Endodermal cell (in vitro differentiated cells): ENCODE results near the gene TCEANC2. TPM values are rescaled to one million over a fixed set of nuclear protein-coding genes. Genes with fewer than 3 reads are reported as not detected.
A peak's percentile ranks its signal among the peaks of the same experiment; 100 is the strongest.

Experiments
- DNase-seq: peaks from one replicate; pipeline ENCODE4 v3.0.0-alpha.2; 2017
- H3K27ac ChIP-seq: 2 replicates; pipeline ENCODE4 v1.5.1; 2013; ENCODE audit warnings: mild to moderate bottlenecking, low read depth, low read length, moderate library complexity
- H3K27me3 ChIP-seq: 2 replicates; pipeline ENCODE4 v1.6.1; 2013; ENCODE audit warnings: mild to moderate bottlenecking, low read length, moderate library complexity; ENCODE audit not compliant: insufficient read depth, control insufficient read depth, poor library complexity, severe bottlenecking
- H3K36me3 ChIP-seq: 2 replicates; pipeline ENCODE4 v1.7.0; 2013; ENCODE audit warnings: mild to moderate bottlenecking, low read length, moderate library complexity; ENCODE audit not compliant: control insufficient read depth, insufficient read depth
- H3K4me1 ChIP-seq: one replicate; pipeline ENCODE4 v1.7.0; 2013; ENCODE audit warnings: low read length; ENCODE audit not compliant: control insufficient read depth, insufficient read depth
- H3K4me3 ChIP-seq: 2 replicates; pipeline ENCODE4 v1.5.1; 2013; ENCODE audit warnings: mild to moderate bottlenecking, low read length, moderate library complexity
- H3K9ac ChIP-seq: 2 replicates; pipeline ENCODE4 v1.6.1; 2013; ENCODE audit warnings: mild to moderate bottlenecking, low read length, moderate library complexity; ENCODE audit not compliant: poor library complexity, severe bottlenecking; ENCODE audit errors: extremely low read depth
- H3K9me3 ChIP-seq: 2 replicates; pipeline ENCODE4 v1.6.1; 2013; ENCODE audit warnings: mild to moderate bottlenecking, low read length, moderate library complexity; ENCODE audit not compliant: control insufficient read depth
- H3K27ac Mint-ChIP-seq: 2 replicates; pipeline ENCODE4 v1.8.0; 2020; ENCODE audit warnings: mixed read lengths
- H3K27me3 Mint-ChIP-seq: 2 replicates; pipeline ENCODE4 v1.8.0; 2021; ENCODE audit warnings: mild to moderate bottlenecking, mixed read lengths; ENCODE audit not compliant: insufficient read depth
- H3K36me3 Mint-ChIP-seq: 2 replicates; pipeline ENCODE4 v1.8.0; 2020; ENCODE audit warnings: low read depth, mixed read lengths
- H3K4me1 Mint-ChIP-seq: 2 replicates; pipeline ENCODE4 v1.8.0; 2020; ENCODE audit warnings: mixed read lengths
- H3K4me3 Mint-ChIP-seq: 2 replicates; pipeline ENCODE4 v1.8.0; 2020; ENCODE audit warnings: mild to moderate bottlenecking, moderate library complexity, mixed read lengths
- H3K9me3 Mint-ChIP-seq: 2 replicates; pipeline ENCODE4 v1.8.0; 2020; ENCODE audit warnings: mild to moderate bottlenecking, mixed read lengths
- WGBS, 2 experiments: methylation state at CpG; one replicate each; pipeline versions ENCODE4 v1.1.5 to v1.1.7; 2013; ENCODE audit warnings: missing lambda C conversion rate in 2 of 2, mixed read lengths in 1 of 2; ENCODE audit not compliant: insufficient coverage in 1 of 2, insufficient read length in 1 of 2; 5-methylcytosine and 5-hydroxymethylcytosine counted together
- total RNA-seq, 2 donors: library from RNA; stranded (reverse); fragmentation: NEBNext Ultra II Directional in 1 of 2; extraction: Animal tissue kit (Norgen Biotek cat#: 25700) in 1 of 2; gene quantifications; 2 replicates in 1 of 2; 3 replicates in 1 of 2; pipeline ENCODE4 v1.2.1, GENCODE V29; 2021
- TF ChIP-seq, protein P1 (sequence below): fragments of 200-600 bp; sonication (generic); conservative IDR thresholded peaks from 2 replicates; pipeline ENCODE4 v1.5.0; 2021; ENCODE audit warnings: antibody characterized with exemption, mild to moderate bottlenecking

The TCEANC2 gene
- total RNA-seq, 2 donors from 2014 or later = 5.9 to 6.6 TPM

DNA sequence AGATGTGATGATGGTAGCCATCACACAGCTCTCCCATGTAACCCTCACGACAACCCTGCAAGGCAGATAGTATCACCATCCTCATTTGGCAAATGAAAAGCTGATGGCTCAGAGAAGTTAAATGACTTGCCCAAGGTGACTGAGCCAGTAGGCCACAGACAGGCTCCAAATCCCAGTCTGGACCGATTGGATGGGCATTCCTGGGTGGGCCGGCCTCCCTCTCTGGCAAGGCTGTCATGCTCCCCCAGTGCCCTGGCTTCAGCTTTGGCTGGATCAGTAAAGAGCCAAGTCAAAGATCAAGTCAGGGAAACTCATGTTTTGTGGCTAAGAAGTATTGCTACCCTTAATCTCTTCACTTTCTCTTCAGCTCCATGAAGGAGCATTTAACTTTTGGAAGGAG lies 58.2 kb downstream of the TCEANC2 start:
- H3K27ac ChIP-seq = no peak overlapping the region
- H3K36me3 Mint-ChIP-seq = no peaks in the 10 kb centered on the region
- no peaks in the 10 kb centered on the region for H3K9me3 Mint-ChIP-seq
- H3K9me3 ChIP-seq = no peaks in the 10 kb centered on the region
- peaks cover 4% of the 10 kb centered on the region for H3K4me1 ChIP-seq
- H3K9ac ChIP-seq = no peak overlapping the region
- H3K4me3 Mint-ChIP-seq = no peak overlapping the region
- H3K27ac Mint-ChIP-seq = no peak overlapping the region
- H3K4me3 ChIP-seq = no peak overlapping the region
- no peaks in the 10 kb centered on the region for H3K36me3 ChIP-seq
- TF ChIP-seq, protein P1, sequence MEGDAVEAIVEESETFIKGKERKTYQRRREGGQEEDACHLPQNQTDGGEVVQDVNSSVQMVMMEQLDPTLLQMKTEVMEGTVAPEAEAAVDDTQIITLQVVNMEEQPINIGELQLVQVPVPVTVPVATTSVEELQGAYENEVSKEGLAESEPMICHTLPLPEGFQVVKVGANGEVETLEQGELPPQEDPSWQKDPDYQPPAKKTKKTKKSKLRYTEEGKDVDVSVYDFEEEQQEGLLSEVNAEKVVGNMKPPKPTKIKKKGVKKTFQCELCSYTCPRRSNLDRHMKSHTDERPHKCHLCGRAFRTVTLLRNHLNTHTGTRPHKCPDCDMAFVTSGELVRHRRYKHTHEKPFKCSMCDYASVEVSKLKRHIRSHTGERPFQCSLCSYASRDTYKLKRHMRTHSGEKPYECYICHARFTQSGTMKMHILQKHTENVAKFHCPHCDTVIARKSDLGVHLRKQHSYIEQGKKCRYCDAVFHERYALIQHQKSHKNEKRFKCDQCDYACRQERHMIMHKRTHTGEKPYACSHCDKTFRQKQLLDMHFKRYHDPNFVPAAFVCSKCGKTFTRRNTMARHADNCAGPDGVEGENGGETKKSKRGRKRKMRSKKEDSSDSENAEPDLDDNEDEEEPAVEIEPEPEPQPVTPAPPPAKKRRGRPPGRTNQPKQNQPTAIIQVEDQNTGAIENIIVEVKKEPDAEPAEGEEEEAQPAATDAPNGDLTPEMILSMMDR = no peak
- 83 to 92% methylated on average over 1 to 3 of the region's 3 CpGs for WGBS, 2 experiments
- H3K4me1 Mint-ChIP-seq = peaks cover 20% of the 10 kb centered on the region
- no peaks in the 10 kb centered on the region for H3K27me3 Mint-ChIP-seq
- no peaks in the 10 kb centered on the region for H3K27me3 ChIP-seq
- peak; percentile 20 for DNase-seq

DNA sequence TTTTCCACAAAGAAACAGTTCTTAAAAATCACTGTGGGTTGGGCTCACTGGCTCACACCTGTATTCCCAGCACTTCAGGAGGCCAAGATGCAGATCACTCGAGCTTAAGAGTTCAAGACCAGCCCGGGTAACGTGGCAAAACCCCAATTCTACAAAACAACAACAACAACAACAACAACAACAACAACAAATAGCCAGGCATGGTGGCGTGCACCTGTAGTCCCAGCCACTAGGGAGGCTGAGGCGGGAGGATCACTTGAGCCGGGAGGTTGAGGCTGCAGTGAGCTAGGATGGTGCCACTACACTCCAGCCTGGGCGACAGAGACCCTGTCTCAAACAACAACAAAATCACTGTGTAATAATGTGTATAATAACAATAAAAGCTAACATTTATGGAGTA lies 58.6 kb downstream of the TCEANC2 start:
- TF ChIP-seq, protein P1 = no peak
- Mint-ChIP-seq H3K4me1 (peaks cover 22% of the 10 kb centered on the region), H3K4me3 (no peak overlapping the region), H3K27me3 (no peaks in the 10 kb centered on the region), H3K36me3 (no peaks in the 10 kb centered on the region), H3K27ac (no peak overlapping the region), H3K9me3 (no peaks in the 10 kb centered on the region)
- Histone ChIP-seq H3K9ac (no peak overlapping the region), H3K4me3 (no peak overlapping the region), H3K4me1 (peaks cover 5% of the 10 kb centered on the region), H3K9me3 (no peaks in the 10 kb centered on the region), H3K36me3 (no peaks in the 10 kb centered on the region), H3K27ac (no peak overlapping the region), H3K27me3 (no peaks in the 10 kb centered on the region)
- 96 to 100% methylated on average over 1 to 6 of the region's 7 CpGs for WGBS, 2 experiments
- no peak for DNase-seq

DNA sequence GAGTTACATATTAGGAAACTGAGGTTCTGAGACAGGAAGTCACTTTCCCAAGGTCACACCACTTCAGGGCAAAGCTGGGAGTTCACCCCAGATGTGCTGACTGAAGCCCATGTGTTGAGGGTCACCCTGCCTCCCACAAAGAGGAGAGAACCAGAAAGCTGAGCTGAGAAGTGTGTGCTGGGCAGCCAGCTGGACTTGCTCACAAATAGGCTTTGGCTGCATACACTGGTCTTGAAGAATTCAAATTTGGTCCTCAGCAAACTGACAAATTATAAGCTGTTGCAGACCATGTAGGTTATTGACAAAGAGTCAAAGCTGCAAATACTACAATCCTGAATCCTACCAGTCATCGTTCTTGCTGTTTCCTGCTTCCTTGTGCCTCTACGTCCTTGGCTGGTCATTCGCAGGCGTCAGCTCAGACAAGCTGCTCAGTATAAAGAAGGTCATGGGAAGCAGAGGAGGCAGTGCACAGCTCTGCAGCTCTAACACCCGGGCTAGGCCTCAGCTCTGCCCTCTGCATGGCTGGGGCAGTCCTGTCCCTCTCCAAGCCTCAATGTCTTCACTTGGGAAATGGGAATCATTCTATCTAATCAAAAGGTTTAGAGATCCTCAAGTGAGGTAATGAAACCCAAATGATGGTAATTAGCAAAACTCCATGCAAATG lies 59.4 kb downstream of the TCEANC2 start:
- WGBS, 2 experiments = 90 to 93% methylated on average over 2 to 5 of the region's 5 CpGs
- H3K9me3 ChIP-seq = no peaks in the 10 kb centered on the region
- H3K9ac ChIP-seq = no peak overlapping the region
- peaks cover 5% of the 10 kb centered on the region for H3K4me1 ChIP-seq
- no peaks in the 10 kb centered on the region for H3K27me3 ChIP-seq
- H3K36me3 ChIP-seq = no peaks in the 10 kb centered on the region
- Mint-ChIP-seq H3K4me1 (peaks cover 25% of the 10 kb centered on the region), H3K27me3 (no peaks in the 10 kb centered on the region), H3K9me3 (no peaks in the 10 kb centered on the region), H3K27ac (no peak overlapping the region), H3K36me3 (no peaks in the 10 kb centered on the region), H3K4me3 (no peak overlapping the region)
- peak; percentile 40 for DNase-seq
- no peak overlapping the region for H3K27ac ChIP-seq
- TF ChIP-seq, protein P1 = no peak
- no peak overlapping the region for H3K4me3 ChIP-seq
